GM18526 (cell line): ENCODE measurements around the gene ANKLE1.

Experiments used
- POLR2A ChIP-seq: IDR thresholded peaks from 3 replicates; pipeline ENCODE4 v1.6.1; 2011; ENCODE audit not compliant: insufficient read length; ENCODE audit errors: extremely low read depth

Gene ANKLE1

DNA sequence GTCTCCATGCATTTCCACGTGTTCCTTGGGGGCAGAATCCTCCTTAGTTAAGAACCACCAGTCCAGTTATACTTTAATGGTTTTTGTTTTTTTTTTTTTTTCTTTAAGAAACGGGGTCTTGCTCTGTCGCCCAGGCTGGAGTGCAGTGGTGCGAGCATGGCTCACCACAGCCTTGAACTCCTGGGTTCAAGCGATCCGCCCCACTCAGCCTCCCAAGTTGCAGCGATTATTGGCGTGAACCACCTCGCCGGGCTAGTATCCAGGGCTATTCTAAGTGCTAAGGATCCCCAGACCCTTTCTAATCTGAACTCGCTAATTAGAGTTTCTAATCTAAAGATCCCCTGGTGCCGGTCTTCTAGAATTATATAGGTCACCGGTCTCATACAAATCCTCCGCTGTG lies 11.9 kb downstream of the ANKLE1 start:
- no peak for TF ChIP-seq POLR2A

- TF ChIP-seq POLR2A: no peak
Observed at GRCh38 chr19:17294051-17294891, 12.6 kb downstream of the ANKLE1 start.

DNA sequence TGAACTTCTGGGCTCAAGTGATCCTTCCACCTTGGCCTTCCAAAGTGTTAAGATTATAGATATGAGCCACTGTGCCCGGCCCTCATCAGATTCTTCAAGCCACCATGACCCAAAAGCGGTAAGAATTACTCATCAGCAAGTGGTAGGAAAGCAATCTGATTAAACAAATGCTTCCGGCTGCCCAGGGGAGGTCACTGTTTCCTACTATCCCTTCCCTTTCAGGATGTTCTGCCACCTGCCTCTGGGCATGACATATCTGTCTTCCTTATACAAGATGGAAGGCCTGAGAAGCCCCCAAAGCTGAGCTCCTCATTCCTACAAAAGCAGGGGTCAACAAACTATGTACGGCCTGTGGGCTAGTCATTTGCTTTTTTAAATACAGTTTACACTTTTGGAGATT lies 14.6 kb downstream of the ANKLE1 start:
- no peak for TF ChIP-seq POLR2A

GRCh38 chr19:17296976-17297375 lies 15.3 kb downstream of the ANKLE1 start:
- no peak for TF ChIP-seq POLR2A

GRCh38 chr19:17300992-17301619 lies 19.4 kb downstream of the ANKLE1 start:
- no peak for TF ChIP-seq POLR2A

DNA sequence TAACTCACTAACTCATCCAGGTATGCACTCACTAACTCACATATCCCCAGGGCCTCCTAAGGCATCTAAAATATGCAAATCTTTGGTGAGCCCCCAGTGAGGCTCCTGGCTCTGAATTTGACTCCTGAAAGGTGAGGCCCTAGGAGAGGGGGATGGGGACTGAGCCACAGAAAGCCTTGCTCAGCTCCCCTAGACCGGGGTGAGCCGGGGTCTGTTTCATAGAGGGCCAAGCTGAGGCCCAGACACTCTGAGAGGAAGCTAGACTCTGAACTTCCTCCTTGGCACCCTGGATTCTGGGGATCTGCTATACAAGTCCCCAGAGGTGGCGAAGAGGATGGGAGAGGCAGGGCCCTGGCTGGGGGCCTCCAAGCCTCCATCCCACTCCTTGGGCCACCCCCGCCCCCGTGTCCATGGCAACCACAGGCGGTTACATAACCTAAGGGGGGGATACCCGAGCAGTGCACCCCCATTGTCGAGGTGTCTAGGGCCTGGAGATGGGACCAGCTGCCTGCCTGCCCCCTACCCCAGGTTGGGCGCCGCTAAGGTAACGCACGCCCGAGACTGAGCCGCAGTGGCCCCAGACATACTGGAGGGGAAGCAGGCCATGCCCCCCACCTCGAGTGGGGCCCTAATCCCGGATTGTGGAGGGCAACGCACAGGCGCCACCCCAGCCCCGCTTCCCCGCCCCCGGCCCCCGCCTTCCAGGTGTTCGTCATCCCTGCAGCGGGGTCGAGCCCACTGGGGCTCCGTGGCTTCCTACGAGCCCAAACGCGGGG lies 20.9 kb downstream of the ANKLE1 start:
- no peak for TF ChIP-seq POLR2A

GRCh38 chr19:17303167-17303939 lies 21.7 kb downstream of the ANKLE1 start, which contains the start of gene ABHD8:
Gene ABHD8 (minus strand): TSS chr19:17303425. CDS start chr19:17301616, 1,809 bp downstream.
- peak; percentile 32 for TF ChIP-seq POLR2A

DNA sequence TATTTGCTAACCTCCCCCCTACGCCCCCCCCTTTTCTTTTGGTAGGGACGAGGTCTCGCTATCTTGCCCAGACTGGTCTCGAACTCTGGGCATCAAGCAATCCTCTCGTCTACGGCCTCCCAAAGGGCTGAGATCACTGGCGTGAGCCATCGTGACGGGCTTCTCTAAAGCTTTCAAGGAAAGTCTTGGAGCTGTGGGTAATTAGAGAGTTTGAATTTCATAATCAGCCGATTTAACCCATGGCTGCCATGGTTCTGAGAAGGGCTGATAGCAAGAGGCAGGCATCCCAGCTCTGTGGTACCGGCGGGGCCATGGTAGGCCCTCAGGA lies 22.2 kb downstream of the ANKLE1 start:
- TF ChIP-seq POLR2A: no peak

- no peak for TF ChIP-seq POLR2A
Observed at GRCh38 chr19:17304386-17305215, 22.9 kb downstream of the ANKLE1 start.

- TF ChIP-seq POLR2A: no peak
Observed at GRCh38 chr19:17305216-17305516, 23.5 kb downstream of the ANKLE1 start.

DNA sequence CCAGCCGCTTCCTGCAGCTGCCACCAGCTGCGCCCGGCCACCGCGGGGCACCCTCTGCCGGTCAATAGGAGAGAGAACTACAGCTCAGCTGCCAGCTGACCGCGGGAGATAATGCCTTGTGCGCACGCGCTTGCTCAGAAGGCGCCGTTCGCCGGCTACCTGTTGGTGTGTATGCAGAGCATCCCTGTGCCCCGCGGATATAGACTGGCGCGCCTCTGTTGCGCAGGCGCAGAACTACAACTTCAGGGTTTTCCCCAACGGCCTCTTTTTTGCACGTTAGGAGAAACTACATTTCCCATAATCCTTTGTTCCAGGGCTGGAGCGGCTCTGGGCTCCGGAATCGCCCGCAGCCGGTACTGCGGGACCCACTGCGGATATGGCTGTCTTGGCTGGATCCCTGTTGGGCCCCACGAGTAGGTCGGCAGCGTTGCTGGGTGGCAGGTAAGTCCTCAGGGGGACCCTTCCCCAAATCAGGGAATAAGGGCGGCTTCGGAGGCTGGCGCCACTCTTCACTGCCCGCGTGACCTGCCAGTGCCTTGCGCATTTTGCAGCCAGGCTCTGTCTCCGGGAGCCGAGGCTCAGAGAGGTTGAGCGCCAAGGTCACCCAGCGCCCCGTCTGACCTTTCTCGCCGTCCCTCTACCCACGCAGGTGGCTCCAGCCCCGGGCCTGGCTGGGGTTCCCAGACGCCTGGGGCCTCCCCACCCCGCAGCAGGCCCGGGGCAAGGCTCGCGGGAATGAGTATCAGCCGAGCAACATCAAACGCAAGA lies 24.0 kb downstream of the ANKLE1 start, which contains the start of gene MRPL34:
Gene MRPL34 (plus strand): TSS at position 356 of the 768 bp plus-strand sequence. CDS start 21 bp downstream, at position 377.
- peak; percentile 58 for TF ChIP-seq POLR2A

DNA sequence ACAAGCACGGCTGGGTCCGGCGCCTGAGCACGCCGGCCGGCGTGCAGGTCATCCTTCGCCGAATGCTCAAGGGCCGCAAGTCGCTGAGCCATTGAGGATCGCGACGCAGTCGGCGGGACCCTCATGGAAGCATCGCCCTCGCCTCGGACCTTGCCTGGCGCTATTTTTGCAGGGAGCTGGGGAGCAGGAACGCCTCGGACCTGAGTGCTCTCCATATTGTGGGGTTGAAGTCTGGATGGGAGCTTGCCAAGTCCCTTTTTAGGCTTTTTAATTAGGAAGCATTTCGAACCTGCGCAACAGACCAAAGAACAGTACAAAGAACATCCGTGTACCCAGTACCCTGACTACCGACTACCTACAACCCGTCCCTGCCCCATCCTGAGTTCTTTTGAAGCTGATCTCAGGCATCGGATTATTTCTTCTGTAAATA lies 24.6 kb downstream of the ANKLE1 start:
- TF ChIP-seq POLR2A: no peak

DNA sequence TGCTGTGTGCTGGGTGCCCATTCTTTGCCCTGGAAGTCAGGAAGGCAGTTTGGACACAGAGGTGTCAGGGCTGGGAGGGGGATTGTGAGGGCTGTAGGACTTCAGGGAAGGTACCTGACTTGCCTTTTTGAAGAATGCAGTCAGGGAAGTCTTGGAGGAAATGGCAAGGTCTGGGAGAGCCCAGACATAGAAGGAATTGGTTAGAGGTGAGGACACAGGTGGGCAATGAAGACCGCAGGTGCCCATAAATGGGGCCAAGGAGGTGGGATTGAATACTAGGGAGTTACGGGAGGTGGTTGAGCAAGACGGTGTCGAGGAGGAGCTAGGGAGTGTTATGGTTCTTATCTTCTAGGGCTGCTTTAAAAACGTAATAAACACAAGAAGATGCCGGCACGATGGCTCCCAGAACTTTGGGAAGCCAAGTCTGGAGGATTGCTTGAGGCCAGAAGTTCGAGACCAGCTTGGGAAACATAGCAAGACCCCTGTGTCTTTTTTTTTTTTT lies 26.2 kb downstream of the ANKLE1 start:
- no peak for TF ChIP-seq POLR2A

- peak; percentile 70 for TF ChIP-seq POLR2A
Observed at GRCh38 chr19:17309198-17309964, 27.7 kb downstream of the ANKLE1 start, which contains the start of gene DDA1. Gene DDA1 (plus strand): TSS chr19:17309563. CDS start chr19:17309655, 92 bp downstream.
